Fibroblast of the aortic adventitia (primary cell): Measurements from ENCODE around the gene ANKRD33B. TPM values are rescaled to one million over a fixed set of nuclear protein-coding genes. Genes with fewer than 3 reads are reported as not detected.
"Not testable (repeated sequence)": the region's sequence is repeated elsewhere in the genome, so short reads cannot be mapped to it uniquely, and the experiment has no call there.

Experiments
- DNase-seq: peaks from one replicate; pipeline ENCODE4 v3.0.0-alpha.2; 2010; ENCODE audit warnings: low read depth
- H3K4me3 ChIP-seq: 2 replicates; pipeline ENCODE4 v1.5.1; 2011; ENCODE audit warnings: low read depth, mild to moderate bottlenecking, control low read depth, low read length, moderate library complexity
- CTCF ChIP-seq: IDR thresholded peaks from 2 replicates; pipeline ENCODE4 v1.5.1; 2011; ENCODE audit warnings: mild to moderate bottlenecking, low read length, control low read depth, inconsistent platforms; ENCODE audit not compliant: insufficient read depth
- total RNA-seq: library from RNA; depleted of rRNA; stranded (reverse); fragments of >200 nt; gene quantifications from 2 replicates; pipeline ENCODE4 v1.2.3, GENCODE V29; 2012; ENCODE audit warnings: low replicate concordance

Gene ANKRD33B
- total RNA-seq, 1 donor, result 11.3 TPM

DNA sequence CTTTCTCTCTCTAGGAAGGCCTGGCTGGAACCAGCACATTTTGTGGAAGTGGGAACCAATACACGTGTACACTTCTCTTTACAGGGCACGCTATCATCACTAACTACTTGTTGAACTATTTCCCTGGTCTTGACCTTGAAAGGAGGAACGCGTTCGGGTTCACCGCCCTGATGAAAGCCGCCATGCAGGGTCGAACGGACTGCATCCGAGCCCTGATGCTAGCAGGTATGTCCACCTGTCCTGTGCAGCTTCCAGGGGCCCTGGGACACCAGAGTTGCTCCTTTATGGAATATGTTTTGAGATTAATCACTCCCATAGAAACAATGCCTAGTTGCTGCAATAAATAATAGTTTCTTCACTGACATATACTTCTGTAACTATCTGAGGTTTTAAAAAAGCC, 74.1 kb downstream of the ANKRD33B start:
- no peak for TF ChIP-seq CTCF
- no peak overlapping the region for H3K4me3 ChIP-seq
- no peak for DNase-seq

GRCh38 chr5:10638723-10639122, 74.9 kb downstream of the ANKRD33B start:
- not testable (repeated sequence) for H3K4me3 ChIP-seq, DNase-seq

DNA sequence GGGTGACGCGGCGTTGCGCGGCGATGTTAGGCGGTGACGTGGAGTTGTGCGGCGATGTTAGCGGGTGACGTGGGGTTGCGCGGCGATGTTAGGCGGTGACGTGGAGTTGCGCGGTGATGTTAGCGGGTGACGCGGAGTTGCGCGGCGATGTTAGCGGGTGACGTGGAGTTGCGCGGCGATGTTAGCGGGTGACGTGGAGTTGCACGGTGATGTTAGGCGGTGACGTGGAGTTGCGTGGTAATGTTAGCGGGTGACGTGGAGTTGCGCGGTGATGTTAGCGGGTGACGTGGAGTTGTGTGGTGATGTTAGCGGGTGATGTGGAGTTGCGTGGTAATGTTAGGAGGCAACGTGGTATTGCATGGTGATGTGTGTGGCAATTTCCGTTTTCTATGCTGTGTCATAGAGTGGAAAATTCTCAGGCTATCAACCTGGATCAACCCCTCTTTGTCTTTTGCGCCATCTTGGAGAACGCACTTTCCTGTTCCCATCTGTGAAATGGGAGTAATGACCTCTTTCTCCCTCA, 76.0 kb downstream of the ANKRD33B start:
- no peak for DNase-seq
- no peak overlapping the region for H3K4me3 ChIP-seq
- no peak for TF ChIP-seq CTCF

DNA sequence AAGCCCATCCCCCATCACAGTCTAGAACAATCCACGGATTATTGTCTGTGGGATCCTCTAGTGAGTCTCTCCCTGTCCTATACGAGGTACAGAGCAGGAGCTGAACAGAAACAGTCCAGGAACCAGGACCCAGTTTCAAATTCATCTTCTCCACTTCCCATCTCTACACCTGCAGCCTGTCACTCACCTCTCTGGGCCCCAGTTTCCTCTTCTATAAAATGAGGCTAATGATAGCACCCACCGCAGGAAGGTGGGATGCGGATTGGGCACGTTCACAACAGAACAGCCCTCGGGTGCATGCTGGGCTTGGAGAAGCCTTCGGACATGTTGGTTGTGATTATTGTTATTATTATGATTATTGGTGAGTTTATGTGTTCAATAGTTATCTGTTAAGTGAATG, 78.5 kb downstream of the ANKRD33B start:
- TF ChIP-seq CTCF, result no peak
- no peak overlapping the region for H3K4me3 ChIP-seq
- no peak for DNase-seq

DNA sequence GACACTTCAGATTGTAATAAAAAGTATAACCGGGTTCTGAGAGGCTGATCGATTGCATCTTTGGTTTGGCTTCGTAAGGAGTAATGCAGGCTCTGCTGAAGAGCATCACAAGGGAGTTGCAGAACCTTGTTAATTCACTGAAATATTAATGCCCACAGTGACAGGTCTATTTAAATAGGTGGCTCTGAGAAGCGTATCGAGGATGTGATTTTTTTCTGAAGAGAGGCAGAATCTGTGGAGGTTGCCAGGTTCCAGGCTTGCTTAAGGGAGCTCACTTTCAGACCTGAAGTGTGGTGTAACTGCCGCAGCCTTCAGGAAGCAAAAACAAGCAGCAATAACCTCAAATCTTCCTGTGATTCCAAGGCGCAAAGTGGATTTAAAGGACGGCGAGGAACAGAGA, 80.3 kb downstream of the ANKRD33B start:
- no peak for DNase-seq
- H3K4me3 ChIP-seq, result no peak overlapping the region
- TF ChIP-seq CTCF, result no peak

- no peak for DNase-seq
- H3K4me3 ChIP-seq, result no peak overlapping the region
- no peak for TF ChIP-seq CTCF
Observed at GRCh38 chr5:10645146-10645545, 81.3 kb downstream of the ANKRD33B start.

DNA sequence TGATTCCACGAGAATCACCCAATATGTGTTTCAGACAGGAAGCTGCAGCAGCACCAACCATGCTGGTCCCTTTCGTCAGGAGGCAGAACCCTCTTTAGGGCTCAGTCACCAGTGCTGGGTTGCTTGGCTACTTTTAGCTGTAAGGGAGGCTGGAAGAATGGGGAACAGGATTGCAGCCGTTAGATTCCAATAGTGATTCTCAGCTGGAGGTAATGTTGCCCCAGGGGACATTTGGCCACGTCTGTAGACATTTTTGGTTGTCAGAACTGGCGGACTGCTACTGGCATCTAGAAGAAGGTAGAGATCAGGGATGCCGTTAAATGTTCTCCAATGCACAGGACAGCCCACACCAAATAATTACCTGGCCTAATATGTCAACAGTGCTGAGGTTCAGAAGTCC, 81.8 kb downstream of the ANKRD33B start:
- DNase-seq, result no peak
- no peak overlapping the region for H3K4me3 ChIP-seq
- TF ChIP-seq CTCF, result no peak

GRCh38 chr5:10647640-10648039, 83.8 kb downstream of the ANKRD33B start:
- TF ChIP-seq CTCF, result no peak
- DNase-seq, result no peak
- H3K4me3 ChIP-seq, result no peak overlapping the region
